ENCODE results near the gene MYO7A. TPM values are rescaled to one million over a fixed set of nuclear protein-coding genes. Genes with fewer than 3 reads are reported as not detected.

Gene MYO7A
- total RNA-seq, 4 donors from 2014 or later: 13.4 to 29.9 (median 18.0) TPM

- ATAC-seq (ENCODE audit: low FRiP score) (no peak), DNase-seq (ENCODE audit: low spot score) (no peak)
- no peak for TF ChIP-seq CTCF (IDR thresholded peaks at IDR 0.05)
Observed at GRCh38 chr11:77179048-77179447, 51.0 kb downstream of the MYO7A start.

- TF ChIP-seq CTCF (IDR thresholded peaks at IDR 0.05): no peak
- DNase-seq (ENCODE audit: low spot score): no peak
- ATAC-seq (ENCODE audit: low FRiP score): no peak
Observed at GRCh38 chr11:77179681-77180080, 51.6 kb downstream of the MYO7A start.

GRCh38 chr11:77180346-77180745 lies 52.3 kb downstream of the MYO7A start:
- no peak for TF ChIP-seq CTCF (IDR thresholded peaks at IDR 0.05)
- DNase-seq (ENCODE audit: low spot score) (no peak), ATAC-seq (ENCODE audit: low FRiP score) (no peak)

GRCh38 chr11:77181226-77181625 lies 53.2 kb downstream of the MYO7A start:
- ATAC-seq (ENCODE audit: low FRiP score): no peak
- no peak for TF ChIP-seq CTCF (IDR thresholded peaks at IDR 0.05)
- DNase-seq (ENCODE audit: low spot score): no peak

GRCh38 chr11:77181799-77182541 lies 53.9 kb downstream of the MYO7A start:
- DNase-seq (ENCODE audit: low spot score): no peak
- no peak for ATAC-seq (ENCODE audit: low FRiP score)

GRCh38 chr11:77182542-77183430 lies 54.7 kb downstream of the MYO7A start:
- no peak for TF ChIP-seq CTCF (IDR thresholded peaks at IDR 0.05)
- DNase-seq (ENCODE audit: low spot score) (no peak), ATAC-seq (ENCODE audit: low FRiP score) (no peak)

More at GRCh38 chr11:77181799-77182541, 53.9 kb downstream of the MYO7A start:
- no peak for TF ChIP-seq CTCF (IDR thresholded peaks at IDR 0.05)

All from omental fat pad (tissue), 4 donors.